CD4-positive, alpha-beta T cell (primary cell): ENCODE measurements around the gene PLEKHG3. TPM values are rescaled to one million over a fixed set of nuclear protein-coding genes. Genes with fewer than 3 reads are reported as not detected.
A peak's percentile ranks its signal among the peaks of the same experiment; 100 is the strongest.

ENCODE experiments used
- ATAC-seq: fragments of 200-7000 bp; cut with Tn5 transposase; one replicate; pipeline ENCODE4 v1.10.0; 2022; ENCODE audit warnings: mild to moderate bottlenecking; ENCODE audit not compliant: poor library complexity
- CTCF ChIA-PET: fragments of 350-600 bp; sonication (Branson Sonifier 250); formaldehyde crosslinking; loops from one replicate; lab custom pipeline; 2021; ENCODE audit warnings: antibody characterized with exemption, inconsistent platforms; lab: Charles Lee
- POLR2A ChIA-PET: fragments of 350-600 bp; sonication (Branson Sonifier 250); formaldehyde crosslinking; loops from one replicate; lab custom pipeline; 2021; ENCODE audit warnings: antibody characterized with exemption, inconsistent platforms; lab: Charles Lee
- DNase-seq, 14 experiments: peaks; one replicate each; pipeline ENCODE4 v3.0.0-alpha.2; 2013 to 2020; ENCODE audit warnings: mixed read lengths in 2 of 14
- H3K27ac ChIP-seq, 2 donors: one replicate each; pipeline versions ENCODE4 v1.5.1 to v1.7.0; 2013; ENCODE audit warnings: low read length in 2 of 2, low read depth in 1 of 2, mild to moderate bottlenecking in 1 of 2
- H3K27me3 ChIP-seq, 2 experiments: 1 replicate in 1 of 2; 2 replicates in 1 of 2; pipeline versions ENCODE4 v1.6.1 to v1.7.0; 2013; ENCODE audit warnings: low read length in 2 of 2, control low read depth in 1 of 2, mild to moderate bottlenecking in 1 of 2, moderate library complexity in 1 of 2; ENCODE audit not compliant: insufficient read depth in 2 of 2, control insufficient read depth in 1 of 2
- H3K36me3 ChIP-seq: one replicate; pipeline ENCODE4 v1.6.1; 2013; ENCODE audit warnings: low read length, control low read depth; ENCODE audit not compliant: insufficient read depth
- H3K4me1 ChIP-seq: one replicate; pipeline ENCODE4 v1.6.1; 2013; ENCODE audit warnings: low read length, control low read depth; ENCODE audit not compliant: insufficient read depth
- H3K4me3 ChIP-seq: one replicate; pipeline ENCODE4 v1.5.1; 2013; ENCODE audit warnings: mild to moderate bottlenecking, low read length, moderate library complexity
- H3K9me3 ChIP-seq, 2 experiments: 1 replicate in 1 of 2; 2 replicates in 1 of 2; pipeline versions ENCODE4 v1.6.1 to v1.7.0; 2013; ENCODE audit warnings: low read length in 2 of 2, mild to moderate bottlenecking in 2 of 2, control low read depth in 1 of 2, moderate library complexity in 1 of 2; ENCODE audit not compliant: control insufficient read depth in 1 of 2, insufficient read depth in 1 of 2
- H3K27ac Mint-ChIP-seq: one replicate; pipeline ENCODE4 v1.8.0; 2020; ENCODE audit warnings: mixed read lengths
- H3K27me3 Mint-ChIP-seq: one replicate; pipeline ENCODE4 v1.8.0; 2021; ENCODE audit warnings: mixed read lengths
- H3K36me3 Mint-ChIP-seq: one replicate; pipeline ENCODE4 v1.8.0; 2021; ENCODE audit warnings: low read depth, mixed read lengths
- H3K4me1 Mint-ChIP-seq: one replicate; pipeline ENCODE4 v1.8.0; 2021; ENCODE audit warnings: low read depth, mixed read lengths
- H3K4me3 Mint-ChIP-seq: one replicate; pipeline ENCODE4 v1.8.0; 2020; ENCODE audit warnings: mild to moderate bottlenecking, mixed read lengths
- H3K9me3 Mint-ChIP-seq: one replicate; pipeline ENCODE4 v1.8.0; 2020; ENCODE audit warnings: mixed read lengths
- intact Hi-C, 2 experiments: fragments of 100-400 bp; cut with DNase I in 1 of 2; cut with micrococcal nuclease in 1 of 2; formaldehyde crosslinking; loops; one replicate each; pipeline versions ENCODE4 v1.15.1 to v1.9.0; 2023 to 2025; cut with DNase I, micrococcal nuclease
- total RNA-seq, 174 experiments: library from RNA in 2 of 174; stranded (reverse) in 2 of 174; gene quantifications; one replicate each; pipeline ENCODE4 v1.2.3 and lab custom pipeline; 2021 to 2026
- TF ChIP-seq, protein P1 (sequence below): fragments of 200-600 bp; IDR thresholded peaks from one replicate; pipeline ENCODE4 v1.8.0; 2022; ENCODE audit warnings: antibody characterized with exemption, mild to moderate bottlenecking

Gene PLEKHG3
- total RNA-seq, 2 experiments from 2014 or later = 12.1 to 13.3 TPM

DNA sequence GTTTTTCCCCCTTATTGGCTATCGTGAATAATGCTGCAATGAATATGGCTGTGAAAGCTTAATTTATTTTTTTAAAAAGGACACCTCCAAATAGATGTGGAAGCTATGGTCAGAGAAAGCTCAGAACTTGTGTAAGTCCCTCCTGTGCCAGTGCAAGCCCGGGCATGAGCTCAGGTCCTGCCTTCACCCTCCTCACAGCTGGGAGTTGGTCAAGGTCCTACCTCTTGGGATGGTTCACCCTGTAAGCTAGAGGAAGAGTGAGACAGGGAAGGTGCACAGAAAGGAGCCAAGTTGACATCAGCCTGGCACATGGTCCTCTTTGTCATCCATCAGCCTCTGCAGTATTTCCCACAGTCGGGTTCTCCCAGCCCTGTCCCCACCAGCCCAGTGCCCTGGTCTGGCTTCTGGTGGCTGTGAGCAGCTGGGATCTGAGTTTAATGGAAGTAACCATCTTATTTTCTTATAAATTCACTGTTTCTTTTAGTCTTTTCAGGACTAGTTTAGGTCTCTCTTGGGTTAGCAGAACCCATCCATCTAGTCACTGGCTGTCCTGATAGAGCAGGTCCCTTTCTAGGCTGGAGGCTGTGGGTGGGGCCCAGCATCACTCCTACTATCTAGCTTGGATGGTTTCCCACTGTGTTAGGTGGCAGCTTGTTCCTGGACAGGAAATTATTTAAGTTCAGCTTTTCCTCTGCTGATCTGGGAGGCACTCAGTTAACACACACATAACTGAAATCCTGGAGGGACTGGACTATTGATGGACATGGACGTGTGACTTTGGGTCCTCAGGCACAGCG, 11.8 kb upstream of the PLEKHG3 start:
- no peaks in the 10 kb centered on the region for H3K9me3 ChIP-seq
- TF ChIP-seq, protein P1, sequence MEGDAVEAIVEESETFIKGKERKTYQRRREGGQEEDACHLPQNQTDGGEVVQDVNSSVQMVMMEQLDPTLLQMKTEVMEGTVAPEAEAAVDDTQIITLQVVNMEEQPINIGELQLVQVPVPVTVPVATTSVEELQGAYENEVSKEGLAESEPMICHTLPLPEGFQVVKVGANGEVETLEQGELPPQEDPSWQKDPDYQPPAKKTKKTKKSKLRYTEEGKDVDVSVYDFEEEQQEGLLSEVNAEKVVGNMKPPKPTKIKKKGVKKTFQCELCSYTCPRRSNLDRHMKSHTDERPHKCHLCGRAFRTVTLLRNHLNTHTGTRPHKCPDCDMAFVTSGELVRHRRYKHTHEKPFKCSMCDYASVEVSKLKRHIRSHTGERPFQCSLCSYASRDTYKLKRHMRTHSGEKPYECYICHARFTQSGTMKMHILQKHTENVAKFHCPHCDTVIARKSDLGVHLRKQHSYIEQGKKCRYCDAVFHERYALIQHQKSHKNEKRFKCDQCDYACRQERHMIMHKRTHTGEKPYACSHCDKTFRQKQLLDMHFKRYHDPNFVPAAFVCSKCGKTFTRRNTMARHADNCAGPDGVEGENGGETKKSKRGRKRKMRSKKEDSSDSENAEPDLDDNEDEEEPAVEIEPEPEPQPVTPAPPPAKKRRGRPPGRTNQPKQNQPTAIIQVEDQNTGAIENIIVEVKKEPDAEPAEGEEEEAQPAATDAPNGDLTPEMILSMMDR = no peak
- no peaks in the 10 kb centered on the region for H3K9me3 Mint-ChIP-seq

DNA sequence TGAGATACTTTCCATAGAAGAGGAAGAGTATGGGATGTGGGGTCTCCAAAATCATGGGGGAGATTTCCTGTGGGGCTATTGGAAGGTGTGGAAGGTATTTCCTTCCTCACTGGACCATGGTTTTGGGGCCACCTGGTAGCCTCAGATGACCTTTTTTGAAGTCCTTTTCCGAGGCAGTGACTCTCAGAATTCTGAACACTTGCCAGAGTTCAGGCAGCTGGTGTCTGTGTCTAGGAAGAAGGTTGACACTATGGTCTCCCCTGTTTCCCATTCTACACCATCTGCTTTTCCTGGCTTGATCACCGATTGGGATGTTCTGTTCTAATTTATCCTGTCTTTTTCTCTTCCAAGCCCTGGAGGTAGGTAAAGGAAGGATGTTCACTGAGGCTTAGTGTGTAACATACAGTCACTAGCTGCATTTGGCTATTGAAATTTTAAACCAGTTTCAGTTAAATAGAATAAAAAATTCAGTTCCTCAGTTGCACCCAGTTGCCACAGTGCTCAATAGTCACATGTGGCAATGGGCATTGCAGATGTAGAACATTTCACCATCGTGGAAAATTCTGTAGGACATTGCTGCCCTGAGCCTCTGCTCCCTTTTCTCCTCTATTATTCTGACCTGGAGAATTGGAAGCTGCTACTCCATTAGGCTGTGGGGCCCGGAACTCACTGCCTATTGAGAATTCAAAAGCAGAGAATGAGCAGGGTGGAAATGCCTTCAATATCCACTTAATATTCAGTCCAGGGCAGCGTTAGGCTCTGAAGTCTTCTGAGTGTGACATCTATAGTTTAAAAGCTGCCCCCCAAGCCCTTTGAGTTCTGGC, 11.0 kb upstream of the PLEKHG3 start:
- H3K4me3 ChIP-seq = no peak overlapping the region
- Mint-ChIP-seq H3K9me3 (no peaks in the 10 kb centered on the region), H3K27me3 (no peaks in the 10 kb centered on the region), H3K36me3 (no peaks in the 10 kb centered on the region), H3K4me1 (peaks cover 35% of the 10 kb centered on the region), H3K27ac (no peak overlapping the region), H3K4me3 (no peak overlapping the region)
- TF ChIP-seq, protein P1 = no peak
- no peaks in the 10 kb centered on the region for H3K36me3 ChIP-seq
- CTCF ChIA-PET = no interaction called here
- H3K27ac ChIP-seq = no peak overlapping the region
- POLR2A ChIA-PET = no interaction called here
- no peaks in the 10 kb centered on the region for H3K9me3 ChIP-seq
- H3K27me3 ChIP-seq = no peaks in the 10 kb centered on the region
- peak in 1 of 14 experiments; percentile 5 for DNase-seq
- no peak for ATAC-seq
- peaks cover 42% of the 10 kb centered on the region for H3K4me1 ChIP-seq
- intact Hi-C loops = no loop called here

More for the DNA sequence above, 11.8 kb upstream of the PLEKHG3 start:
- intact Hi-C loops = no loop called here
- no peak overlapping the region for H3K27ac Mint-ChIP-seq
- no peaks in the 10 kb centered on the region for H3K27me3 ChIP-seq
- peak in 1 of 14 experiments; percentile 20 for DNase-seq
- H3K27ac ChIP-seq = no peak overlapping the region
- ChIA-PET POLR2A (no interaction called here), CTCF (no interaction called here)
- peaks cover 32% of the 10 kb centered on the region for H3K4me1 Mint-ChIP-seq
- no peaks in the 10 kb centered on the region for H3K27me3 Mint-ChIP-seq
- H3K36me3 ChIP-seq = no peaks in the 10 kb centered on the region
- H3K4me3 Mint-ChIP-seq = no peak overlapping the region
- no peak for ATAC-seq
- no peaks in the 10 kb centered on the region for H3K36me3 Mint-ChIP-seq
- no peak overlapping the region for H3K4me3 ChIP-seq
- peaks cover 37% of the 10 kb centered on the region for H3K4me1 ChIP-seq

DNA sequence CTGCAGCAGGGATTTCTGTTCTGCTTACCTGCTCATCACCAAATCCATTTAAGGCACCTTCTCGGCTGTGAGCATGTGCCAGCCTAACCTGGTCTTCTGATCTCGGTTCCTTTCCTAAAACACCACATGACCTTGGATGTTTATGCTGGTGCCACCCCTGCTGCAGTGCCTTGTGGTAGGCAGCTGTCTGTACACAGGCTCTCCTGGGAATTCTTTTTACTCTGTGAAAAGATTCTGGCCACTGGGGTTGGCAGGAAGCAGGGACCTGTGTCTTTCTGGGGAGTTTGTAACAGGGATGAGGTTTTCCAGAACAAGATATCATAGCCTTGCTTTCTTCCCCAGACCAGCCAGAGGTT, 10.4 kb upstream of the PLEKHG3 start:
- Mint-ChIP-seq H3K36me3 (no peaks in the 10 kb centered on the region), H3K4me1 (peaks cover 34% of the 10 kb centered on the region), H3K9me3 (no peaks in the 10 kb centered on the region), H3K4me3 (no peak overlapping the region), H3K27ac (no peak overlapping the region), H3K27me3 (peaks cover 4% of the 10 kb centered on the region)
- ChIA-PET CTCF (no interaction called here), POLR2A (no interaction called here)
- no peaks in the 10 kb centered on the region for H3K27me3 ChIP-seq
- intact Hi-C loops = no loop called here
- ATAC-seq (no peak), DNase-seq (peak in 1 of 14 experiments; percentile 0)
- H3K9me3 ChIP-seq = no peaks in the 10 kb centered on the region
- H3K4me1 ChIP-seq = peaks cover 42% of the 10 kb centered on the region
- TF ChIP-seq, protein P1 = no peak
- no peaks in the 10 kb centered on the region for H3K36me3 ChIP-seq
- no peak overlapping the region for H3K27ac ChIP-seq
- H3K4me3 ChIP-seq = no peak overlapping the region
